SKM-1 (cell line): ENCODE measurements around the gene CTIF.
A peak's percentile ranks its signal among the peaks of the same experiment; 100 is the strongest.

Experiments
- DNase-seq: peaks from one replicate; lab custom pipeline; 2025; ENCODE audit not compliant: unreplicated experiment; lab: John Stamatoyannopoulos, UW

Gene CTIF

GRCh38 chr18:48827291-48828193, 288.7 kb downstream of the CTIF start:
- DNase-seq = no peak

- no peak for DNase-seq
Observed at GRCh38 chr18:48828194-48828545, 289.3 kb downstream of the CTIF start.

GRCh38 chr18:48828691-48829442, 290.0 kb downstream of the CTIF start:
- DNase-seq = no peak

GRCh38 chr18:48829443-48830149, 290.8 kb downstream of the CTIF start:
- DNase-seq = no peak

GRCh38 chr18:48831113-48831759, 292.4 kb downstream of the CTIF start:
- DNase-seq = no peak

- no peak for DNase-seq
Observed at GRCh38 chr18:48831802-48832201, 293.0 kb downstream of the CTIF start.

- peak; percentile 57 for DNase-seq
Observed at GRCh38 chr18:48832938-48833700, 294.3 kb downstream of the CTIF start.

- DNase-seq = no peak
Observed at GRCh38 chr18:48833701-48834412, 295.0 kb downstream of the CTIF start.

GRCh38 chr18:48834413-48835031, 295.7 kb downstream of the CTIF start:
- DNase-seq = peak; percentile 62

- no peak for DNase-seq
Observed at GRCh38 chr18:48835119-48835518, 296.3 kb downstream of the CTIF start.

GRCh38 chr18:48835745-48836170, 296.9 kb downstream of the CTIF start:
- DNase-seq = no peak

GRCh38 chr18:48836231-48836805, 297.5 kb downstream of the CTIF start:
- no peak for DNase-seq

- no peak for DNase-seq
Observed at GRCh38 chr18:48836806-48837615, 298.2 kb downstream of the CTIF start.

- DNase-seq = no peak
Observed at GRCh38 chr18:48837676-48838075, 298.8 kb downstream of the CTIF start.

- no peak for DNase-seq
Observed at GRCh38 chr18:48838166-48838775, 299.4 kb downstream of the CTIF start.

GRCh38 chr18:48838921-48839818, 300.3 kb downstream of the CTIF start:
- no peak for DNase-seq
